Stimulated activated CD4-positive, alpha-beta T cell treated with anti-CD3 and anti-CD28 coated beads, Interleukin-1b, Interleukin-23, amount 100 ng/mL, for 1 hour (primary cell): ENCODE results near the gene ETV6.

Experiments used
- DNase-seq, 2 donors: peaks; one replicate each; pipeline ENCODE4 v3.0.0-alpha.2; 2020; ENCODE audit warnings: low read depth in 2 of 2

Gene ETV6

GRCh38 chr12:11738450-11738849, 89.0 kb downstream of the ETV6 start:
- no peak for DNase-seq

- DNase-seq, result no peak
These were observed 90.6 kb downstream of the ETV6 start for GRCh38 chr12:11739980-11740577.

GRCh38 chr12:11741434-11742092, 92.1 kb downstream of the ETV6 start:
- no peak for DNase-seq

GRCh38 chr12:11743423-11744409, 94.2 kb downstream of the ETV6 start:
- no peak for DNase-seq

GRCh38 chr12:11744410-11744801, 94.9 kb downstream of the ETV6 start:
- DNase-seq, result no peak

- DNase-seq, result no peak
These were observed 95.6 kb downstream of the ETV6 start for GRCh38 chr12:11745113-11745512.

- no peak for DNase-seq
These were observed 96.7 kb downstream of the ETV6 start for GRCh38 chr12:11746024-11746771.

- no peak for DNase-seq
These were observed 97.7 kb downstream of the ETV6 start for GRCh38 chr12:11746940-11747716.

GRCh38 chr12:11747969-11748368, 98.5 kb downstream of the ETV6 start:
- DNase-seq, result no peak

- DNase-seq, result no peak
These were observed 99.4 kb downstream of the ETV6 start for GRCh38 chr12:11748903-11749302.

- DNase-seq, result no peak
These were observed 100.6 kb downstream of the ETV6 start for GRCh38 chr12:11749943-11750690.

GRCh38 chr12:11752403-11753149, 103.1 kb downstream of the ETV6 start:
- no peak for DNase-seq

- DNase-seq, result no peak
These were observed 103.7 kb downstream of the ETV6 start for GRCh38 chr12:11753150-11753499.

- DNase-seq, result no peak
These were observed 104.4 kb downstream of the ETV6 start for GRCh38 chr12:11753826-11754225.

GRCh38 chr12:11754256-11754655, 104.8 kb downstream of the ETV6 start:
- no peak for DNase-seq

- no peak for DNase-seq
These were observed 105.9 kb downstream of the ETV6 start for GRCh38 chr12:11755302-11755930.

- DNase-seq, result no peak
These were observed 106.5 kb downstream of the ETV6 start for GRCh38 chr12:11756022-11756421.

- DNase-seq, result no peak
These were observed 107.0 kb downstream of the ETV6 start for GRCh38 chr12:11756523-11756922.

- no peak for DNase-seq
These were observed 107.6 kb downstream of the ETV6 start for GRCh38 chr12:11757095-11757494.
